ENCODE results near the gene NAPG.
"Not testable (repeated sequence)": the region's sequence is repeated elsewhere in the genome, so short reads cannot be mapped to it uniquely, and the experiment has no call there.

The NAPG gene

GRCh38 chr18:10543277-10543676, 17.4 kb downstream of the NAPG start:
- FAIRE-seq (no peak), DNase-seq (ENCODE audit: insufficient read length, low spot score) (no peak)

- no peak for FAIRE-seq
- DNase-seq (ENCODE audit: insufficient read length, low spot score) = no peak
These were observed 18.4 kb downstream of the NAPG start for GRCh38 chr18:10544093-10544748.

DNA sequence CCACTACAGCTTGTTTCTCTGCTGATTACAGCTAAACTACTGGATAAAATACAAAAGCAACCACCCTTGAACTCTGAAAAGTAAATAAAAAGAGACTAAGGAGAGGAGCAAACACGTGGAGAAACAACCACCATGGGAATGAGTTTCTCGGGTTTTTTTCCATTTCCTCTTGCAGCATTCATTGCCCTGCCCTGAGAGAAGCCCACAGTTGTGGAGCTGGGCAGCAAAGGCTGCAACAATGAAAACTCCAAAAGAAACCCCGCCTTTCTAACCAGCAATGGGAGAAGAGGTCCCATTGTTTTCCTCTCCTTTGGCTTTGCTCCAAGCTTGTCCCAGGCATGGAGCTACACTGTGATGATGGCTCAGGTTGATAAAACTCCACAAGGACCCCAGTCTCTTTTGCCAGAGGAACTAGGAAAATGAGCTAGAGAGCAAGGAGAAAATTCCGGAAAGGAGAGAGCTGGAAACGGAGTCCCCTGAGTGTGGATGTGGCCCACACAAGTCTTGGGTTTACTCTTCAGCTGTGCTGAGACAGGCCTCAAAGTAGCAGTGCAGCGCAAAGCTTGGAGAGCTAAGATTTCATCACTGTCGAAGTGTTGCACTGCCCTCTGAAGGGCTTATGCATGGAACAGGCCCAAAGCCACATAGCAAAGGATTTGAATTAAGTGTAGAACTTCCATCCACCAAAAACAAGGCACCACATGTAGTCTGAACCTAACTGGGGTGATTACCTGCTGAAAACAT, 20.9 kb downstream of the NAPG start:
- DNase-seq (ENCODE audit: insufficient read length, low spot score) (no peak), FAIRE-seq (no peak)

DNA sequence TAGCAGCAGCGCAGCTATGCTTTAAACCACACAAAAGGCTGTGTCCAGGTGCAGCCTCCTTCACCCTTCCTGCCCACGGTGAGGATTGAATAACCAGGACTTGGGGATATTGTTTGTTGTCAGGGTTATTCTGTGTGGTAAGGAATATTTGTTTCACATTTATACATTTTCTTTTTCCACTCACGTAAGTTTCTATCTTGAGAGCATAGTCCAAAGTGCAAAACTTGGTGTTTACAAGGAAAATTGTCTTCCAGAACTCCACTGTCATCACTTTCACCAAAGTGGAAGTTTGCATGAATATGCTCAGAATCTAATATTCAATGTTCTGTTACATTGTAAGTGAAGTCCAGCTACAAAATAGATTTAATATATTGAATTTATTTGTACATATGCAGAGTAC, 26.4 kb downstream of the NAPG start:
- no peak for FAIRE-seq

DNA sequence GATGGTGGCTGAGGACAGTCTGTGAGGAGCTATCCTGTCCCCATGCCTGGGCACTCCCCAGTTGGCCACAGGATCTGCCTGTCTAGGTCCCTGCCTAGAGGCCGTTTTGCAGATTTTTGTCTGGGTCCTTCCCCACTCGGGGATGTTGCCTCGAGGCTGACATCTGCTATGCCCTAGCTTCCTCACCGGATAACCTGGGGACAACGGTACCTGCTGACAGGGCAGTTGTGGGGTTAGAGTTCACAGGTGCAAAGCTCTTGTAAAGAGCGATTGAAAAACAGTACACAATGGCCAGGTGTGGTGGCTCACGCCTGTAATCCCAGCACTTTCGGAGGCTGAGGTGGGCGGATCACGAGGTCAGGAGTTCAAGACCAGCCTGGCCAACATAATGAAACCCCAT, 30.4 kb downstream of the NAPG start:
- FAIRE-seq; DNase-seq (ENCODE audit: insufficient read length, low spot score): not testable (repeated sequence)

More for the DNA sequence above, 26.4 kb downstream of the NAPG start:
- DNase-seq (ENCODE audit: insufficient read length, low spot score) = no peak

DNA sequence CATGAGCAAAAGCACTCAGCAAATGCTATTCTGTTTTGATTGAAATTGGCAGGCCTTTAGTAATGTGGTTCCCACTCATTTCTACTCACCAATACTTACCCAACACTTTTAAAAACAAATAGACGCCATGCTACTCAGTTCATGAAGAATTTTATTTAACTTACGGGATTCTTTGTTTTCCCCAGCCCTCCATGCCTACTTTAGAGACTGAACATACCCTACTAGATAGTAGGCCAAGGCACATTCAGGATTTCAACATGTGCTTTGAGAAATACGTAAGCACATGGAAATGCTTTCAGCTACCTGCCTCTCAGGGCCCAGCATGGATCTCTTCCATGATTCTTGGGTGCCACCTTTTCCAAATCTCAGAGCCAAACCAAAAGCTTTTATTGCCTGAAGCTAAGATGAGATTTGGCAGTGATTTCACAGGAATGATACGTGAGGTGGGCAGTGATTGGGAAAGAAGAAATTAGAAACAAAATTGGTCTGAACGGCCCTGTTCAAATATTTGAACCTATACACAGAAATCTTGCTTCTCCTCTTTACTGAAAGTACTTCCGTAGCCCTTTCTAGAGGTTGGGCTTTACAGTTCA, 31.4 kb downstream of the NAPG start:
- no peak for DNase-seq (ENCODE audit: insufficient read length, low spot score)
- no peak for FAIRE-seq

GRCh38 chr18:10558243-10558966, 32.6 kb downstream of the NAPG start:
- FAIRE-seq (no peak), DNase-seq (ENCODE audit: insufficient read length, low spot score) (no peak)

GRCh38 chr18:10558967-10559298, 33.1 kb downstream of the NAPG start:
- no peak for FAIRE-seq
- no peak for DNase-seq (ENCODE audit: insufficient read length, low spot score)

DNA sequence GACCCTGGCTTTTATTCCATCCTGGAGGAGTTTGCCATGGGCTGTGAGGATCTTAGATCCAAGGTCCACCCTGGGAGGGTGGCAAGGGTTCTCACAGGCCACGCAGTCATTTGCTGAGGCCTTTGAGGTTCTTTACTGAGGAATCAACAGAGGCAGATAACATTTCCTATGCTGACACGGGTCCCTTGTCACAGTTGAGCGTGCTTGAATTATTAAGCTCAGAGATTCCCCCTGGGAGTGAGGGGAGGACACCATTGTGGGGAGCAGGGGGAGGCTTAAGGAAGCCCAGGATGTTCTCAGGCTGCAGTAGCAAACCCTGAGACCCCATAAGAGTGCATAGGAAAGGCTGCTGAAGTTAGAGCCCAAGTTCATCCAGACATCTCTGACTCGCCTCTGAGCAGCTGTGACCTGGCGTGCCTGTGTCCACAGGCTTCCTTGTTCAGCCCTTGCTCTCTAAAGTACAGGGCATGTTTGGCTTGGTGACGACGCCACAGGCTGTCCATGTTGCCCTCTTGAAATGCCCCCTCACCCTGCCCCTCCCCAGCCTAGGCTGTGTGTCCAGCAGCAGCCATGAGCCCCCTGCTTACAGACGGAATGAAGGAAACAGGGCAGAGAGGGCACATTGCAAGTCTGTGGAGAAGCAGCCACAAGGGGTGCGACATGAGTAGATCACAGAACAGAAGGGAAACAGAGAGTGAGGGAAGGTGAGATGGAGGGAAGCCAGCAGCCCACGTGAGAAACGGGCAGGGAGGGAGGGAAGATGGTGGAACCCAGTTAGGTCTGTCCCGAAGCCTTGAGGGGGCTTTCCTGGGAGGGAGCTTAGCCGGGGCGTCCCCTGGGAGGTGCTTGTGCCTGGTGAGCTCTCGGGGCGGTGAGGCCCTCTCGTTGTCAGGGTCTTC, 34.0 kb downstream of the NAPG start:
- DNase-seq (ENCODE audit: insufficient read length, low spot score) = no peak
- FAIRE-seq = no peak

DNA sequence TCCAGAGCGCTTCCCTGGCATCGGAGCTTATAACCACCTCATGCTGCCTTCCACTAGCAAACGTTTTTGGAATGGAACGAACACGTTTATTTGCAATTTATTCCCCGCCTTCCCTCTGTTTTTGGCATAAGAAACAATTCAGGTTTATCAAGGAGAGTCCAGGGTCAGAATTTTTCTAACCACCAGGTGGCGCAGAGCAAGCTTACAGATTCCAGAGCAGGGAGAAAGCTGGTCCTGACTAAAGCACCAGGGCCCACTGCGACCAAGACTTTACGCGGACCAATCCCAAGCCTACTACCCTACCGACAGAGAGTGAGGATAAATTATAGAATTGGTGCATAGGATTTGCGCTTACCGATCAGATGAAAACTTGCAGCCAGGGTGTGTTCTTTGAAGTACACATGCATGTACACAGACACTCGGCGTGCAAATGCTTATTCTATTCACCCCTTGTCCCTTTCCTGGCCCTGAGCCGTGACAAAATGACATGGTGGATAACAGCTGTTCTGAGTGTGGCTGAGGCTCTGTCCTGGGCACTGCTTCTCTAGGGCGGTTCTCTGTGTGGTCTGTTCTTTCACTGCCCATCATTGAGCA, 34.7 kb downstream of the NAPG start:
- no peak for FAIRE-seq

GRCh38 chr18:10562773-10563160, 36.9 kb downstream of the NAPG start:
- FAIRE-seq = no peak
- no peak for DNase-seq (ENCODE audit: insufficient read length, low spot score)

More for the DNA sequence above, 34.7 kb downstream of the NAPG start:
- peak; percentile 67 for DNase-seq (ENCODE audit: insufficient read length, low spot score)

DNA sequence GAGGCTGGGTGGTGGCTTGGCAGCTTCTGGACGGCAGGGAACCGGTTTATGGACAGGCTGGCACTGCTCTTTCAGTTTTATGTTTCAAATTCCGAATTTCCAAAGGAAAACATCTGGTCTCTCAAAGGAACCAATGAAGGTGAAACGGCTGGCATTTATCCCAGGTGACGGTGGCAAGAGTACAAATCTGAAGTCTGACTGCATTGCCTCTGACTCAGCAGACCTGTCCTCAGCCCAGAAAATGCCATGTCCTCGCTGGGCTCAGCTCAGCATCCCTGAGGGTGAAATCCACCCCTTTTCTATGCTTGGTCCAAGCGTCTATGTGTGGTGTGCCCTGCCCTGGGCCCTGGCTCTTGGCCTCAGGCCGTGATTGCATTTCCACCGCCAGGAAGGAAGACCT, 38.1 kb downstream of the NAPG start:
- FAIRE-seq (no peak), DNase-seq (ENCODE audit: insufficient read length, low spot score) (no peak)

DNA sequence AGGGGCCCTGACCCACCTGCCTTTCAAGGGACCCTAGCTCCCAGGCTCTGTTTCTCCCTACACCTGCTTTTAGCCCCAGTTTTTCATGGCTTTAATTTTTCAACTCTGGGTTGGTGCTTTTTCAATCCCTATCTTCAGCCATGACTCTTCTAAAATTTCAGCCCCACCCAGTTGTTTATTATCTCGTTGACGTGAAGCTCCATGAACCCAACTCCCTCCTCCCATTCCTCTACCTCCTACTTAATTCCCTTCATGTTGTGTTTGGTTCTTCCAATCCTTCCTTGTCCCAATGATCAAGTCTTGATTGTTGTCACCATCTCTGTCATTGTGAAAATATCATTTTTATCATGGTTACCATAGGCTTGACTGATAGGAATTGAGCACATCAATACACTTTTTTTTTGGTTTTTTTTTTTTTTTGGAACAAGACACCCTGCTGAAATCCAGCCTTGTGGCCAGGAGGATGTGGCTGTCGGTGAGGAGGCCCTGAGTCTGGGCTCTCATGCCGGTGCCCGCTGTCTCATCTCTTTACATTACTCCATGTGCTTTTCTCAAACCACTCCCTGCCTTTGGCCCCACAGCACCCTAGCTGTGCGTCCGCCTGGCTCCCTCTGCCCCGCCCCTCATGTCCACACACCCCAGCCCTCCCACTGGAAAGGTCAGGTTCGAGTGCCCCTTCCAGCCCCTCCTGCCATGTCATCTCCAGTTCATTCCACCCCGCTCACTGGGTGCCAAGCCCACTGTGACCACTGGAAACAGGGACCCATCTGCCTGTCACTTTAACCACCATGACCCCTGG, 39.3 kb downstream of the NAPG start:
- no peak for DNase-seq (ENCODE audit: insufficient read length, low spot score)
- FAIRE-seq = no peak

GRCh38 chr18:10565835-10566234, 40.0 kb downstream of the NAPG start:
- no peak for DNase-seq (ENCODE audit: insufficient read length, low spot score)
- FAIRE-seq = no peak

DNA sequence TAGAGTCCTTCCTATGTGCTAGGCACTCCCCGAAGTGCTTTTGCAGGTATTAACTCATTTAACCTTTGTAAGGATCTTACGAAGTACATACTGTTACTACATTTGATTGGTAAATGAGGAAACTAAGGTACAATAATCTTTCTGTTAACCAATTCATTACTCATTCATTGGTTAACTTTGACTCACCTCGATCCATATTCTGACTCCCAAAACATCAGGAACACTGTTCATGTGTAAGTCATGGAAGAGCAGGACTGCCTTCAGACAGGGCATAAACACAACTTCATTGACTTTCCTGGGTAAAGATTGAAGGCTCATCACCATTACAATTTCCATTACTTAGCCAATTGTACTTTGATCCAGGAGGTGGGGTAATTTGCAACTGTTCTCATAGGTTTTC, 40.6 kb downstream of the NAPG start:
- FAIRE-seq (no peak), DNase-seq (ENCODE audit: insufficient read length, low spot score) (no peak)

DNA sequence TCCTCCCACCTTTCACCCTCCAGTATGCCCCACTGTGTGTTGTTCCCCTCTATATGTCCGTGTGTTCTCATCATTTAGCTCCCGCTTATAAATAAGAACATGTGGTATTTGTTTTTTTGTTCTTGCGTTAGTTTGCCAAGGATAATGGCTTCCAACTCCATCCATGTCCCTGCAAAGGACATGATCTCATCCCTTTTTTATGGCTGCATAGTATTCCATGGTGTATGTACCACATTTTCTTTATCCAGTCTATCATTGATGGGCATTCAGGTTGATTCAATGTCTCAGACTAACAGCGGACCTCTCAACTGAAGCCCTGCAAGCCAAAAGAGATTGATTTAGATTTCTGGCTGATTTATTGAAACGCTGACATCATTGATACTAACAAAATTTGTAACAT, 44.1 kb downstream of the NAPG start:
- FAIRE-seq; DNase-seq (ENCODE audit: insufficient read length, low spot score): not testable (repeated sequence)

GRCh38 chr18:10570622-10571021, 44.8 kb downstream of the NAPG start:
- DNase-seq (ENCODE audit: insufficient read length, low spot score) = no peak
- FAIRE-seq = no peak

DNA sequence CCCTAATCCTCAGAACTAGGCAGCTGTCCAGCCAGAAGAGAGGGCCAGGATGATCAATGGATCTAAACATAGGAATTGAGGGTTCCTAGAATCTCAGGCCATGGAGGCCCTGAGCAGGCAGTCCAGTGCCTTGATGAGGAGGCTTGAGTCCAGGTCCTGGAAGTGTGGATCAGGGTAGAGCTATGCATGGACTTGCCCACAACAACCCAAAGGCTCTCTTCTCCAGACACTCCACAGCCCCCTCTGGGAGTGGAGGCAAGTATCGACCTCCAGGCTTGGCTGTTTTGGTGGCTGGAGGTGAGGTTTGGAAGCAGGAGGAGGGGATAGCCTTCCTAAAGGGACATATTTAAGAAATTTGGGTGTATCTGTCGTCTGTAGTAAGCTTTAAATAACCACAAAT, 45.7 kb downstream of the NAPG start:
- FAIRE-seq = no peak

GRCh38 chr18:10573261-10573660, 47.4 kb downstream of the NAPG start:
- FAIRE-seq; DNase-seq (ENCODE audit: insufficient read length, low spot score): not testable (repeated sequence)

More for the DNA sequence above, 45.7 kb downstream of the NAPG start:
- DNase-seq (ENCODE audit: insufficient read length, low spot score) = no peak

All from HTR-8/SVneo (cell line).